NAMALWA (cell line): ENCODE data around the gene ACIN1.

Experiments used
- DNase-seq: peaks from one replicate; pipeline ENCODE4 v3.0.0-alpha.2; 2015; ENCODE audit warnings: low spot score

Gene ACIN1

DNA sequence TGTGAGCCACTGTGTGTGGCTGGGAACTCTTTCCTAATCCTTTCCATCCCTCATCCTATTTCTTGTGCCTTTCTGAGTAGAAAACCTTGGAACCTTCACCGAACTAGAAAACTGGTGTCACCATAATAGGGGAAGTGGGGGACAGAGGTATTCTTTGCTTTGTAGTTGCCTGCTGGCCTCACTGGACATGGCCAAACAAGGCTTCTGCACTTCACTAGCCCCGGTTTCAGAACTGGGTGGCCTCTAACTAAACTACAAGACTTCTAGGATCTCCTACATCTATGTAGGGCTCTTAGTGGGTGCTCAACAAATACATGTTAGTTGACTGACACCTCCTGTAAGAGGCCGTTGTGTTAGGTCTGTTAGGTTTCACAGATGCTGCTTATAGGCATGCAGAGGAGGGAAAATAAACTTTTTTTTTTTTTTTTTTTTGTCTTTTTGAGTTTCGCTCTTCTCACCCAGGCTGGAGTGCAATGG, 10.4 kb upstream of the ACIN1 start:
- DNase-seq, result no peak

DNA sequence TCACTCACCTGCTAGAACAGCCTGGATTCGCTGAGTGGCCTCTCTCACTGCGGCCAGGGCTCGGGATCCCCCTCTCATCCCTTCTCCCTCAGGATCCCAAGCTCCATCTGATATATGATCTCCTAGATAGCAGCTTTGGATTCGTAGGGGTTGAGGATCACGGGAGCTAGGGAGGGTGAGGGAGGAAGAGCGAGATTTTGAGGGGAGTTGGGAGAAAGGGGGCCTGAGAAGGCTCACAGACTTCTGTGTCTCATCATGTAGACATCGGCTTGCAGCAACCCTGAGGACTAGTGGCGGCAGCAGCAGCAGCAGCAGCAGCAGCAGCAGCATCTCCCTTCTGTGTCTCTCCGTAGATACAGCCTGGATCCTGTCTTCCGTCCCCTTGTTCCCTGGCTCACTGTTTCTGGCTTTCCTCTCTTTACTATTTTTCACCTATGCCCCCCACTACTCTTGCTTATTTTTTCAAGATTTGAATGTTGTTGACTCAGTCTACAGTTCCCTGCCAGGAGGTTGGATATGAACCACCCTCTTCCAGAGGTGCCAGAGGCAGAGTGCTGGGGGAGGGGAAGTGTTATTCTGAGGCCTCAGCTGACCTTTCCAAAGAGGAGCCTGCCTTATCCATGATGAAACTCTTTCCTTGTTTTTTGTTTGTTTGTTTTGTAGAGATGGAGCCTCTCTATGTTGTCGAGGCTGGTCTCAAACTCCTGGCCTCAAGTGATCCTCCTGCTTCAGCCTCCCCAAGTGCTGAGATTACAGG, 9.8 kb upstream of the ACIN1 start, which contains the start of gene CIROP:
CIROP (minus strand) TSS at position 399 of the 757 bp plus-strand sequence; CDS start at position 330, 69 bp downstream.
- DNase-seq, result no peak

DNA sequence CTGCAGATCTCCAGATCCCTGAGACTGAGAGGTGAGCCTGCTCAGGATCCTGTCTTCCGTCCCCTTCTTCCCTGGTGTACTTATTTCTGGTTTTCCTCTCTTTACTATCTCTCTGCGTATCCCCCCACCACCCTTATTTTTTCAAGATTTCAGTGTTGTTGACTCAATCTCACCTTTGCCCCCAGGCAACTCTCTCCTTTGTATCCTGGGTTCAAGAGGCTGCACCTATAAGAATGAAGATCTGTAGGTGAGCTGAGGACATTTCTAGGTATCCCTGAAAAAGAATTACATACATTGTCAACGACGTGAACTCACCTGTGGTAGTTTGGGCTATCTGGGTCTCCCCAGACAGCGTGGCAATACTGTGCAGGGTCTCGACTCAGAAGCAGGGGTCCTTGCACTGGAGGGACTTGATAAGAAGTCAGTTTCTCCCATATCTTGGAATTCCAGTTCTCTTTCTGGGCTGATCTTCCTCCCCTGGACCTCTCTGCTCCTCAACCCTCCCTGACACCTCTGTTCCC, 9.2 kb upstream of the ACIN1 start:
- no peak for DNase-seq

DNA sequence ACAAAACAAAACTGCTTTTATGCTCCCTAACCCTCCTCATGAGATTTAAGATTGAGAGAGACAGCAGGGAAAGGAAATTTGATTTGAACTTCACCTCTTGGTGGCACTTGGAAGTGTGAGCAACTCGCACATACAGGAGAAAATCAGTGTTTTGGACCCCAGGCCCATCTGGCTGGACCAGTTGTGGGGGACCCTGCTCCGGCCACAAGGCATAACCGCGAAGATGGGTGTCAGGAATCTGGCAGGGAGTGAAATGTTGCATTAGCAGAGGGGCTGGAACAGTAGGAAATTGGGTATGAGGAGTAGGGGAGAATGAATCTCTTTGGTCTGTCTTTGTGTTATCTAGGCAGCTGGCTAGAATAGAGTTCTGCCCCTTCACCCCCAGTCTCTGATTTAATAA, 8.6 kb upstream of the ACIN1 start:
- DNase-seq, result no peak

DNA sequence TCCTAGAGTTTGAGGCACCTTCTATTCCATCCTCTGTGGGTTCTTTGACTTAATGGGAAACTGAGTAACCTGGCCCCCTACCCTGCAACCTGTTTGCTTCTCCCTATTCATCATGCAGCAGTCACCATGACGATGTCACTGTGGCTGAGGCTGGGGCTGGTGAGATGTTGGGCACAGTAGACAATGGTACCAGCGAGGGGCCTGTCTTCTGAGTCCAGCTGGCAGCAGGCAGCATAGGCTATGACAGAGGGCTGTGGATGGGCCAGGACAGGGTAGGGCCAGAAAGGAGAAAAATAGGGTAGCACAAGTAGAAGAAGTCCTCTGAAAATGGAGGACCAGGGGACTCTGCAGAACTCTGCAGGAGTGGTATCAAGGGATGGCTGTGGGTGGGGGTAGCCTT, 7.9 kb upstream of the ACIN1 start:
- DNase-seq, result no peak

DNA sequence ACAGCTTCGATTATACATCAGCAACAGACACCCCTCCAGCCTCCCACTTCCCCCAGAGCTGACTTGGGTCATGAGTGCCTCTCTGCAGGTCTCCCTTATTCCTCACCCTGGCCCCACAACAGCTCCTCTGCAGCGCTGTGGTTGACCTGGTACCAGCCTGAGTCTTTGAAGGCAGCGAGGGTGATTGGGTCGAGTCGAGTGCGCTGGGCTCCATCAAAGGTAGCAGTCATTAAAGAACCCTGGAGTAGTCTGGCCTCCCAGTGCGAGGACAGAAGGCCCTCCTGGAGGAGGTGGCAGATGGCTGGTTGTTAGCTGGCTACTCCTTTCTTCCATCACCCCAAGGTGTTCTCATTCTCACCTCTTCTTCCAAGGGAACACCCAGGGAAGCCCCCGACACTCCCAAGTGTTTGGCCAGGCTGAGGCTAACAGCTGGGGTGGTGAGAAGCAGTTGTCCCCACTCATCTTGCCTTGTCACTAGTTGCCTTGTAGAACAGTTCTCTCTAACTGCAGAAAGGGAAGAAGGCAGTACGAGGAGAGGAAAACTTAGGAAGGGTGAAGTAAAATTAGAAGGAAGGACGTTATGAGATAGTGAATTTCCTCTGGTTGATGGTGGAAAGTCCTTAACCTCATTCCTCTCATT, 7.2 kb upstream of the ACIN1 start:
- DNase-seq, result no peak

DNA sequence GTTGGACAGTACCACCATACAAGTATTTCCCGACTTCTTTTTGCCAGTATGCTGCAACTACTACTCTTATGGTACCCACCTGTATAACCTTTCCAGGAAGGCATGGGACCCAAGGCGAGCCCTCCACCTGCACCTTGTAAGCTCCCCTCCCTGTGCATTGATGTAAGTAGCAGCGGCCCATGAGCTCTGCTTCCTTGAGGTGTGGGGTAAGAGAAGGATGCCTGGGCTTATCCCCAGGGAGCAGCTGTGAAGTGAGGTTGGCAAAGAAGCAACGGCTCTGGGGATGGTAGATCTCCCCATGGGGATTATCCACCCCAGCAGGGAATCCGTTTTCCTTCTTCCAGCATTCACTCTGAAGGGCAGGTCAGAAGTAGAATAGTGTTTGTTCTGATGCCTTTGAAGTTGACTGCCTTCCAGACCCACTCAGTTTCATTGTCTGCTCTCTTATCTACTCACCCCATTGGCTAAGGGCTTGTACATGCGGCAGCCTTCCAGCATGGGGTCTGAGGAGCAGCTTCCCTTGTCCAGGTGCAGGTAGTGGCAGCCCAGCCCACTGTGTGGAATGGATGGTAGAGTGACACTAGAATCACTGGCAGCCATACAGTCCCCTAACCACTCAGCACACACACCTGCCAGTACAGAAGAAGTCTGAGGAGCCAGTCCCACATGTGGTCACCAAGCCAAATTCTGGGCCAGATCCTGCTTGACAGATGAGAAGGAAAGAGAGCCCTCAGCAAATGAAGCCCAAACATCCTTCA, 6.5 kb upstream of the ACIN1 start:
- no peak for DNase-seq

DNA sequence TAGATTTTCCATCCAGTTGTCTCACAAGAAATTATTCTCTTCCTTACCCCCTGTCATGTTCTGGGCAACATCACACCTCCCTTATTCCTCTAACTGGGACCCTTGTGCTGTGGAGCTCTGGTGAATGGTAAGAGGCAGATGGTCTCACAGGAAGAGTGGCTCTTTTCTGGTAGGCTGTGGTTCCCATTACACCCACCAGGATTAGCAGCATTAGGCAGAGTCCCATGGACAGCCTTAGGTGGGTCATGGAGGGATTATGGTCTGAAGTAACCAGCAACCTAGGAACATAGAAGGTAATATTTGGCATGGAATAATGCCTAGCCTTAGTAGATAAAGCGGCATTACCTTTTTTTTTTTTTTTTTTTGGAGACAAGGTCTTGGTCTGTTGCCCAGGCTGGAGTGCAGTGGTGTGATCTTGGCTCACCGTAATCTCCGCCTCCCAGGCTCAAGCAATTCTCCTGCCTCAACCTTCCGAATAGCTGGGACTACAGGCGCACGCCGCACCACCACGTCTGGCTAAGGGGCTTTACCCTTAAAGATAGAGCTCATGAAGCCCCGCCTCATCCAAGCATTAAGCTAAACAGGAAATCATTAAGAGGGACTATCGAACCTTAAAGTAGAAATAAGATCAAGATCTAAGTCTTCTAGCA, 4.4 kb upstream of the ACIN1 start:
- no peak for DNase-seq

DNA sequence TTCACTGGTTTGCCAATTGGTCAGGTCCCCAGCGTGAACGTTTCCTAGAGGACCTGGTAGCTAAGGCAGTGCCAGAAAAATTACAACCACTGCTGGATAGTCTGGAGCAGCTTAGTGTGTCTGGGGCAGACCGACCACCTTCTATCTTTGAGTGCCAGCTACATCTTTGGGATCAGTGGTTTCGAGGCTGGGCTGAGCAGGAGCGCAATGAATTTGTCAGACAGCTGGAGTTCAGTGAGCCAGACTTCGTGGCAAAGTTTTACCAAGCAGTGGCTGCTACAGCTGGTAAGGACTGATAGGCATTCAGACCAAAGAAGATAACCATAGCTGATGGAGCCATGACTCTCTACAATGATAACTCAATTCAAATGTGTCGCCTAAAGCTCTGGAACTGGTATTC, 2.9 kb upstream of the ACIN1 start:
- DNase-seq, result no peak

DNA sequence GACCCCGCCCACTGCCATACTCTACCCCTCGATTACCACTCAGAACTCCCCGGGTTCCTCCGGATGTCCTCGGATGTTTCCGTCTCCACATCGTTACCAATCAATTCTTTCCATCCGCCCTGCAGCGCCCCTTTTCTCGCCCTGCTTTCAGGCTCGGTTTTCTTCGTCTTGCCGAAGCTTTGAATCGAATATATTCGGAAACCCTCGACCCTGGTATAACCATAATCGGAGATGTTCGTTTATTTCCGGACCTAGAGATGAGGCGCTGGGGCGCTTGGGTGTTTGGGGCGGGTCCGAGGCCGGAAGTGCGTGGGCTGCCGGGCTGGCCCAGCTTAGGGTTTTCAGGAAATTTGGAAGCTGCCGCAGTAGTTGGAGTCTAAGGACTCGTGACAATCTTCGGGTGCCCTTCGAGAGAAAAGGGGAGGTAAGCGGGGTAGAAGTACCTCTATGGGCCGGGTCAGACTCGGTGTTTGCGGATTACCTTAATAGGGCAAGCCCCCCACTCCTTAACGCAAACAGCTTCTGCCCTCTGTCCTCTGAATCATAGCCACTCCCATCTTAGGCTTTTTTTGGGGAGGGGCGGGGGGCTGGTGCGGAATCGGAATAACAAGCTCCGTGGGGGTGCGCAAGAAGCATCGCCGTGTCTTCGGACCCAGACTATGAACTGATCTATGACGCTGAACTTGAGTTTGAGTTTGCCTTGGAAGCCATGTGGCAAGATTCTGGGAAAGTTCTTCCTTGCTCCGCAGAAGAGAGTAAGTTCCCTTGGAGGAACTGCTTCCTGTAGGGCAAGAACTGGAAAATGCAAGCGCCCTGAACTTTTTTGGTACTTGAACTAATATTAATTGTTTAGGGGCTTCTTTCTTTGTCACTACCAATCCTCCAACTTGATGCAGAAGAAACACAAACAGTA, 516 bp upstream of the ACIN1 start, which contains the start of gene C14orf119:
C14orf119 (plus strand) TSS at position 310 of the 913 bp plus-strand sequence. CDS start 2,154 bp downstream, outside the sequence.
- DNase-seq, result peak; percentile 100

DNA sequence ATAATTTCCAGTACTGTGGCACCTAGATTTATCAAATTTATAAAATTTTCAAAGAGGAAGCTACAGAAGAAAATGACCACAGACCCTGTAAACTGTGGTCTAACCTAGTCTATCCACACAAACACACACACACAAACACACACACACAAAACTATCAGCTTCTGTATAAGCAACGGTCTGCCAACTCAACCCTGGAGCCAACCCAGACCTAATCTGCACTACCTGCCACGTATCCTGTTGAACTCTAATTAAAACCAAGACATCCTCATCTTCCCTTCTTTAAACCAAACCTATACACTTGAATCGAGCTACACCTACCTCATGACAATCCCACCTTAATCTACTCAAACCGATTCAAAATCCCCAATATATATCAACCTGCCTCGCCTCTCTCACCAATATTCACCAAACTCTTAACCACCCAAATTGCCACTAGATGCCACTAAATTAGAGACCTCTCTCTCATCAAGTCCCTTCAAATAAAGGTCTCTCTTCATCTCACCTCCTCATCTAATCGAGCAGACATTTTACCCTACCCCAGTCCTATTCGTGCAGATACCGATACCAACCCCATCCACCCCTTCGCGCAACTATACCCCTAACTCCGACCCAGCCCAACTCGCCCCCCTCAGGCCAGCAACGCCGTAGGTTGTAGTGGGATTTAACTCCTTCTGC, 808 bp downstream of the ACIN1 start:
- DNase-seq, result peak; percentile 94

DNA sequence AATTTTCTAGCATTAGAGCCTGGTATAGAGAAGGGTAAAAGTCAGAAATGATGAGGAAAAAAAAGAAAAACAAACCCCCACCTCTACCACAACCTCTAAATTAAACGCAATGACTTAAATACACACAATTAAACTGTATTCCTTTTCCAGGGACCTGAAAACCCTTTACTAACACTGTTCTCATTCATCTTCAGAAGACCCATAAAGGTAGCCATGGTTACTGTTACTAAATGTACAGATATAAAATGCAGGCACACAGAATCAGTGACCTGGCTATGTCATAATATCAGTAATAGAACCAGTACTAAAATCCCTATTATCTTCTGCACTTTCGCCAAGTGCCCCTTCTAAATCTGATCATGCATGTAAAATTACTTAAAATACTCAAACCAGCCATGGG, 1.4 kb downstream of the ACIN1 start:
- no peak for DNase-seq

DNA sequence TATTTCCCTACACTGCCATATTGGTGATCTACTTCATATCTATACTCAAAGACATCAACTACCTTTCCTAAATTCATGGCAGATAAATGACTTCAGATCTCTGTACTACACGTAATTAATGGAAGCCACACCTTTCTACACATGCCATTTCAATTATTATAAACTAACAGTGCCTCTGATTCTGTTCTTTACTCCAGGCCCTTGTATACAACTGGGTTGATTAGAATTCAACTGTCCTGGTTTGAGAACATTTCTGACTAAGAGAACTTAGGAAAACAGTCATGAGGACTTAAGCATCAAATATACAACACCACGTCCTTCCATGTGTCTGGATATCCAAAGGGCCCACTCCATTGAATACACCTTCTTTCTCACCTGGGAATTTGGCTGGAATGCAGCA, 1.8 kb downstream of the ACIN1 start:
- DNase-seq, result no peak

DNA sequence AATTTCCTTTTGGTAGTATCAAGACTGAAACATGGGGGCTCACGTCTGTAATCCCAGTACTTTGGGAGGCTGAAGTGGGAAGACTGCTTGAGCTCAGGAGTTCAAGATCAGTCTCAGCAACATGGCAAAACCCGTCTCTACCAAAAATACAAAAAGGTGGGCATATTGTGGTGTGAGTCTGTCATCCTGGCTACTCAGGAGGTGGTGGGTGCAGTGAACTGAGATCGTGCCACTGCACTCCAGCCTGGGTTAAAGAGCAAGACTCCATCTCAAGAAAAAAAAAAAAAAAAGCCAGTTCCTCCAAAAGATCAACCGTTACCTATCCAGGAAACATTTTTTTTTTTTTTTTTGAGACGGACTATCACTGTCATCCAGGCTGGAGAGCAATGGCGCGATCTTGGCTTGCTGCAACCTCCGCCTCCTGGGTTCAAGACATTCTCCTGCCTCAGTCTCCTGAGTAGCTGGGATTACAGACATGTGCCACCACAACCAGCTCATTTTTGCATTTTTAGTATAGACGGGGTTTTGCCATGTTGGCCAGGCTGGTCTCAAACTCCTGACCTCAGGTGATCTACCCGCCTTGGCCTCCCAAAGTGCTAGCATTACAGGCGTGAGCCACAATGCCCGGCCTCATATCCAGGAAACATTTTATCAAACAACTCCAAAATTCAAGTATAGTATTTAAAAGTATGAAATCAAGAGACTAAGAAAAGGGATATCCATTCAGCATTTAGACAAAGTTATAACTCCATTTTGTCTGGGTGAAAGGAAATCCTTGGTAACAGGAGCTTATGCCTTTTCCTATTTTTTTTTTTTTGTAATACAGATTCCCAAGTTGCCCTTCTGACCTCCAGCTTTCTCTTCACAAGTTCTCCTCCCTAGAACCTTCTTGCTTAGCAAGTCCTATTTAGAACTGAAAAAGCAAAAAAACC, 3.4 kb downstream of the ACIN1 start:
- DNase-seq, result no peak

DNA sequence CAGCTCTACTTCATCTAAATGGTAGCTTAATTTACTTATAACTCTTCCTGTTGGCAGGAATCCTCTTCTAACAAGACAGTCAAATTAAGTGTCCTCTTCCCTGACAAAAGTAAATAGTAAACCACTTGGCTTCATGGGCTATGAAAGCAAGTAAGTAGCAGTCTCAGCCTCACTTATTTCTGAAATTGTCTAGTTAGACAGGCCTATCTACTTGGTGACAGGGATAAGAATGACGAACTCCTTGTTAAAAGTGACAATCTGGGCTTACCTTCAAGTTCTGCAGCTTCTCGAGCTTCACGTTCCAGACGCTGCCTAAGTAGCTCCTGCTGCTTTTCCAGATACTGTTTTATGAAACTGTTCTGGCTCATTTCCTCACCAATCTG, 4.7 kb downstream of the ACIN1 start:
- DNase-seq, result no peak

DNA sequence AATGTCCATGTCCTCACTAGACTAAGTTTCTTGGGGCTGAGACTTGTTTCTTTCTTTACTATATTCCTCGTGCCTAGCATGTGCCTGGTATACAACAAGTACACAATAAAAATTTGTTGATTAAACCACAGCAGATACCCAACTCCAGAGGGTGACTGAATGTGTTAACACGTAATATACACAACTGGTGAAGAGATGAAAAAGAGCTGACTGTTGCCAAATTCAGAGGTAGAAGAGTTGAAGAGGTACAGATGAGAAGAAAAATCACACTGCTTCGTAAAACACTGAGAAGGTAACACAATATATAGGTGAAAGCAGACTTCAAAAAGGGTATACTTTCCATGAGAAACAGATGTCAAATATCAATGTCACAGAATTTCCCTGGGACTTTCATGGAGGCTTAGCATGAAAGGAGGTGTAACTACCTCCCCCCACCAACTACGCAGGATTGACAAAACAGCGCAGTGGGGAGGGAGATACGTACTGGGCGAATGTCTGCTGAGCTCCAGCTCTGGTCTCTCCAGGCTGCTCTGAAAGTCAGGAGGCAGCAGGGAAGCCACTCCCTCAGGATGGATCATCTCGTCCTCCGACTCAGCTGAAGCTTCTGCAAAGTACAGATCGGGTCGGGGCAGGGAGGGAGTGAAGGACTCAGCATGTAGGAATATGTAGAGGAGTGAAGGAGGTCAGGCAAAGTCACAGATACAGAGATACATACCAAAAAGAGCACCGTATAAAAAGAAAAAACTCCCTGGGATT, 5.3 kb downstream of the ACIN1 start:
- DNase-seq, result no peak

DNA sequence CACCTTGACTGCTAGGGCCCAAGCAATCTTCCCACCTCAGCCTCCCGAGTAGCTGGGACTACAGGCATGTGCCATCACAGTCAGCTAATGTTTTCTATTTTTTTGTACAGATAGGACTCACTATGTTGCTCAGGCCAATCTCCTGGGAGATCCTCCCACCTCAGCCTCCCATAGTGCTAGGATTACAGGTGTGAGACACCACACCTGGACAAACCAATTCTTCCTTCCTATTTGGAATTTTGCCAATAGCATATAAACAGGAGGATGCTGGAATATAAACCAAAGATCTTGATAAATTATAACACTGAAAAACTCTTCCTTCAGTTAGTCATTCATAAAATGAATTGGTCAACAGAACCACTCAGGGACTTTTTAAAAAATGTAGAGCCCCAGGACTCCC, 8.4 kb downstream of the ACIN1 start:
- no peak for DNase-seq

DNA sequence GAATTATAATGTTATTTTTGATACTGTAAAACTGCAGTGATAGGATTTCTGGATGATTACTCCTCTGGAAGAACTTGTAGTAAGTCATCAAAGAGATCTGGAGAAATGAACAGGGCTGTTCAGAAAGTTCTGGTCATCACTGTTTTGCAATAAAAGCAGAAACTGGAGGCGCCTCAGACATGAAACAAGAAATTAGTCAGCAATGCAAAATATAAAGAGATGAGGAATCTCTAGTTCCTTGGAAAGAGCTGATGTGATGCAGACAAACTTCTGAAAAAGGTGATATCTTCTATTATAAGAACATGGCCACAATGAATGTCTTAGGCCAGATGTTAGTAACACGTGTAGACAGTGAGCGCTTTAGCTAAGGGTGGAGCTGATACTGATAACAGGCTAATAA, 9.5 kb downstream of the ACIN1 start:
- no peak for DNase-seq

DNA sequence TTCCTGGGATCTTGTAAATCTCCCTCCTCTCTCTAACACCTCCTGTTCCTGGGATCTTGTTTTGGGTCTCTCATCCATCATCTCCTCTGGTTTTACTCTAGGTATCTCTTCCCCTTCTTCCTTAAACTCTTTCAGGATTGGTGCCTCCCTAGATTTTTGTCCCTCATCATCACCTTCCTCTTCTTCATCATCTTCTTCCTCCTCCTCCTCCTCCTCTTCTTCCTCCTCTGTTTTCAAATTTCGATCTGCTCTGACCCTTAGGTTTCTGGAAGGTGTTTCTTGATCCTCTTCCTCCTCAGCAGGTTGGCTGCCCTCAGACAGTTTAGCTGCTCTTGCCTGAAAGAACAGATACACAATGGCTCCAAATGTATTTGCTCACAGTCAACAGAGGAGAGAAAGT, 14.5 kb downstream of the ACIN1 start:
- no peak for DNase-seq
